GM12864 (cell line): ENCODE measurements around the gene MAN1C1.

Experiments used
- DNase-seq: peaks from one replicate; pipeline ENCODE4 v3.0.0-alpha.2; 2011; ENCODE audit warnings: low read depth
- H3K4me3 ChIP-seq: 2 replicates; pipeline ENCODE4 v1.5.1; 2011; ENCODE audit warnings: mild to moderate bottlenecking, low read depth, low read length, control low read depth
- CTCF ChIP-seq: IDR thresholded peaks from 2 replicates; pipeline ENCODE4 v1.5.1; 2011; ENCODE audit warnings: low read depth, mild to moderate bottlenecking, moderate library complexity, low read length, control low read depth, inconsistent platforms; ENCODE audit errors: missing control alignments

MAN1C1 gene

GRCh38 chr1:25785333-25786067, 168.9 kb downstream of the MAN1C1 start:
- no peak for TF ChIP-seq CTCF
- no peak for DNase-seq
- no peak overlapping the region for H3K4me3 ChIP-seq

GRCh38 chr1:25786887-25787759, 170.5 kb downstream of the MAN1C1 start:
- DNase-seq: no peak
- no peak overlapping the region for H3K4me3 ChIP-seq
- no peak for TF ChIP-seq CTCF

GRCh38 chr1:25787760-25788166, 171.2 kb downstream of the MAN1C1 start:
- TF ChIP-seq CTCF: no peak
- no peak for DNase-seq
- no peak overlapping the region for H3K4me3 ChIP-seq

- no peak for DNase-seq
- no peak for TF ChIP-seq CTCF
- no peak overlapping the region for H3K4me3 ChIP-seq
Measured at GRCh38 chr1:25790472-25790871, 173.9 kb downstream of the MAN1C1 start.

GRCh38 chr1:25792115-25792514, 175.5 kb downstream of the MAN1C1 start:
- TF ChIP-seq CTCF: no peak
- DNase-seq: no peak
- H3K4me3 ChIP-seq: no peak overlapping the region

- no peak for DNase-seq
- no peak for TF ChIP-seq CTCF
- no peak overlapping the region for H3K4me3 ChIP-seq
Measured at GRCh38 chr1:25793585-25794170, 177.1 kb downstream of the MAN1C1 start.
